Activated CD8-positive, alpha-beta T cell treated with anti-CD3 and anti-CD28 coated beads, Interleukin-2, amount 10 ng/mL, durations not matched to agents 7 days and 5 days (primary cell): ENCODE data around the gene MCTP2. TPM values are rescaled to one million over a fixed set of nuclear protein-coding genes. Genes with fewer than 3 reads are reported as not detected.

ENCODE experiments used
- ATAC-seq: fragments of 150-1000 bp; cut with Tn5 transposase; one replicate; pipeline ENCODE4 v1.10.0; 2021; ENCODE audit warnings: moderate library complexity
- CTCF ChIA-PET: fragments of 350-600 bp; sonication (Branson Sonifier 250); formaldehyde crosslinking; loops from one replicate; lab custom pipeline; 2021; ENCODE audit warnings: antibody characterized with exemption; lab: Charles Lee
- POLR2A ChIA-PET: fragments of 350-600 bp; sonication (Branson Sonifier 250); formaldehyde crosslinking; loops from one replicate; lab custom pipeline; 2021; ENCODE audit warnings: antibody characterized with exemption; lab: Charles Lee
- DNase-seq: peaks from one replicate; pipeline ENCODE4 v3.0.0-alpha.2; 2020
- H3K27ac Mint-ChIP-seq: one replicate; pipeline ENCODE4 v1.8.0; 2021; ENCODE audit warnings: mild to moderate bottlenecking, mixed read lengths
- H3K27me3 Mint-ChIP-seq: one replicate; pipeline ENCODE4 v1.8.0; 2021; ENCODE audit warnings: low read depth, mixed read lengths
- H3K36me3 Mint-ChIP-seq: one replicate; pipeline ENCODE4 v1.8.0; 2021; ENCODE audit warnings: low read depth, mixed read lengths
- H3K4me1 Mint-ChIP-seq: one replicate; pipeline ENCODE4 v1.8.0; 2021; ENCODE audit warnings: low read depth, mixed read lengths
- H3K4me3 Mint-ChIP-seq: one replicate; pipeline ENCODE4 v1.8.0; 2021; ENCODE audit warnings: mild to moderate bottlenecking, mixed read lengths
- H3K9me3 Mint-ChIP-seq: one replicate; pipeline ENCODE4 v1.8.0; 2022; ENCODE audit warnings: mixed read lengths; ENCODE audit not compliant: insufficient read depth
- total RNA-seq, 2 experiments: library from RNA; stranded (reverse); gene quantifications; one replicate each; pipeline ENCODE4 v1.2.3, GENCODE V29; 2021

MCTP2 gene
- total RNA-seq, 2 experiments from 2014 or later: 26.2 to 26.9 TPM

DNA sequence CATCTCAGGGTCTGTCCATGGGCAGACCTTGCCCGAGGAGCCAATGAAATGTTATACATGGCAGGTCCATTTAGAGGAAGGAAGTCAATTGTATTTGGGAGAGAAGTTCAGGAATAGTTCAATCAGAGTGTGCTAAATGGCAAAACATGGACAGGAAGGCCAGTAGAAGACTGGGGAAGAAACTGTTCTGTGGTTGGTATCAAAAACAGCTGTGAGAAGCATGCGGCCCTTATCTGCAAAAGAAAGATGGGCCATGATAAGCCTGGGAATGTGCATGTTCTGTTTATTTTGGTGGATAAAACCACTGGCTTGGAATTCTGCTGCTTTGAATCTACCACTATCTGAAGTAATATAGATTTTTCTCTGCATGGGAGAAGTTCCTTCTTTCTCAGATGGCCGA lies 100.4 kb downstream of the MCTP2 start:
- POLR2A ChIA-PET: no interaction called here

DNA sequence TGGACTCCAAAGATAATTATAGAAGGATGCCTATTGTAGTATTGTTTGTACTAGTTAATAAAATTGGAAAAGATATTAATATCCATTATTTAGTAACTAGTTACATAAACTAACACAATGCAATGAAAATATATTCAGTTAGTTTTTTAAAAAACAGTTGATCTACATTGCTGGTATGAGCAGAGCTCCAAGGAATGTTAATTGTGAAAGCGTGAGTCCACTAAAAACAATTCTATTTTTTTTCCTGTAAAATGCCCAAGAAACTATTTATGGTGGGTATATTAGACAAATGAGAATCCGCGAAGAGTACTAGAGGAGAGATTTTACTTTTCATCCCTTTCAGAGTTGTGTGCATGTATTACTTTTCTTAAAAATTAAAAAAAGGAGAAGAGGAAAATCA lies 104.3 kb downstream of the MCTP2 start:
- CTCF ChIA-PET: interaction anchor here (5.0 to 5.8 kb wide), 2 partner anchors 11 to 171 kb away, joined by 39 to 56 read pairs; no protein-coding TSS in a partner anchor
- no peaks in the 10 kb centered on the region for H3K9me3 Mint-ChIP-seq

More for the DNA sequence above, 100.4 kb downstream of the MCTP2 start:
- H3K36me3 Mint-ChIP-seq: peaks cover 6% of the 10 kb centered on the region
- no peaks in the 10 kb centered on the region for H3K4me1 Mint-ChIP-seq
- no peak for DNase-seq
- H3K27me3 Mint-ChIP-seq: no peaks in the 10 kb centered on the region
- no peak overlapping the region for H3K4me3 Mint-ChIP-seq
- H3K27ac Mint-ChIP-seq: no peak overlapping the region
- H3K9me3 Mint-ChIP-seq: no peaks in the 10 kb centered on the region
- CTCF ChIA-PET: interaction anchor here (1.1 to 5.8 kb wide), 3 partner anchors 7 to 167 kb away, joined by 4 to 56 read pairs (median 39); no protein-coding TSS in a partner anchor
- no peak for ATAC-seq

GRCh38 chr15:94336817-94337467 lies 105.6 kb downstream of the MCTP2 start:
- Mint-ChIP-seq H3K4me1 (no peaks in the 10 kb centered on the region), H3K4me3 (no peak overlapping the region), H3K27ac (no peak overlapping the region), H3K9me3 (no peaks in the 10 kb centered on the region), H3K36me3 (peaks cover 6% of the 10 kb centered on the region), H3K27me3 (no peaks in the 10 kb centered on the region)
- DNase-seq (no peak), ATAC-seq (no peak)
- POLR2A ChIA-PET: no interaction called here
- CTCF ChIA-PET: interaction anchor here (1.5 kb wide), 1 partner anchor 172 kb away, joined by 6 read pairs; no protein-coding TSS in a partner anchor

More for the DNA sequence above, 104.3 kb downstream of the MCTP2 start:
- H3K4me1 Mint-ChIP-seq: no peaks in the 10 kb centered on the region
- POLR2A ChIA-PET: no interaction called here
- no peak overlapping the region for H3K27ac Mint-ChIP-seq
- H3K4me3 Mint-ChIP-seq: no peak overlapping the region
- DNase-seq: no peak
- ATAC-seq: no peak
- no peaks in the 10 kb centered on the region for H3K27me3 Mint-ChIP-seq
- H3K36me3 Mint-ChIP-seq: peaks cover under 1% of the 10 kb centered on the region

- ChIA-PET POLR2A (no interaction called here), CTCF (interaction anchor here (1.0 to 1.5 kb wide), 3 partner anchors 14 to 174 kb away, joined by 3 to 6 read pairs (median 3); no protein-coding TSS in a partner anchor)
- Mint-ChIP-seq H3K27ac (no peak overlapping the region), H3K4me3 (no peak overlapping the region), H3K36me3 (peaks cover 6% of the 10 kb centered on the region), H3K4me1 (no peaks in the 10 kb centered on the region), H3K9me3 (no peaks in the 10 kb centered on the region), H3K27me3 (no peaks in the 10 kb centered on the region)
- ATAC-seq: no peak
- DNase-seq: no peak
Observed at GRCh38 chr15:94338243-94338846, 107.0 kb downstream of the MCTP2 start.

GRCh38 chr15:94346282-94346681 lies 114.9 kb downstream of the MCTP2 start:
- POLR2A ChIA-PET: no interaction called here

DNA sequence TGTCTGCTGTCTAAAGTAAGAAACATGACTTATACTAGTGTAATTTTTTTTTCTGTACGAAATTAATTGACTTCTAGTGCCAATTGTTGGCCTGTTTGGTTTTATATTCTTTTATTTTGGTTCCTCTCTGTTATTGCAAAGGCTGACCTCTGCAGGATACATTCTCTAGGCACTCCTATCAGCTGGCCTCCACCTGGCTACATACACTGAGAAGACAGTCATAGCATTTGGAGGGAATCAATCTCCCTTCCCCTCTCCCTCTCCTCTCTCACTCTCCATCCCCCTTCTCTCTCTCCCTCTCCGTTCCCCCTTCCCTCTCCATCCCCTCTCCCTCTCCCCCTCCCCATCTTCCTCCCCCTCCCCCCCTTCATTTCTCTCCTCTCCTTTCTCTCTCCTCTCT lies 116.7 kb downstream of the MCTP2 start:
- Mint-ChIP-seq H3K4me3 (no peak overlapping the region), H3K4me1 (peaks cover 2% of the 10 kb centered on the region), H3K36me3 (peaks cover 9% of the 10 kb centered on the region), H3K27me3 (no peaks in the 10 kb centered on the region), H3K9me3 (no peaks in the 10 kb centered on the region), H3K27ac (no peak overlapping the region)
- no peak for DNase-seq
- ChIA-PET CTCF (no interaction called here), POLR2A (no interaction called here)
- ATAC-seq: no peak

More at GRCh38 chr15:94346282-94346681, 114.9 kb downstream of the MCTP2 start:
- H3K27me3 Mint-ChIP-seq: no peaks in the 10 kb centered on the region
- no peak overlapping the region for H3K4me3 Mint-ChIP-seq
- CTCF ChIA-PET: interaction anchor here (1.0 to 1.5 kb wide), 2 partner anchors 12 to 181 kb away, joined by 3 to 4 read pairs; no protein-coding TSS in a partner anchor
- no peaks in the 10 kb centered on the region for H3K9me3 Mint-ChIP-seq
- ATAC-seq (no peak), DNase-seq (no peak)
- H3K4me1 Mint-ChIP-seq: peaks cover 2% of the 10 kb centered on the region
- H3K36me3 Mint-ChIP-seq: peaks cover 9% of the 10 kb centered on the region
- H3K27ac Mint-ChIP-seq: no peak overlapping the region

GRCh38 chr15:94351031-94351535 lies 119.7 kb downstream of the MCTP2 start:
- ATAC-seq: no peak
- Mint-ChIP-seq H3K4me3 (no peak overlapping the region), H3K9me3 (no peaks in the 10 kb centered on the region), H3K4me1 (peaks cover 2% of the 10 kb centered on the region), H3K36me3 (peaks cover 9% of the 10 kb centered on the region), H3K27ac (no peak overlapping the region), H3K27me3 (no peaks in the 10 kb centered on the region)
- ChIA-PET POLR2A (no interaction called here), CTCF (interaction anchor here (1.6 to 2.2 kb wide), 2 partner anchors 11 to 187 kb away, joined by 4 to 5 read pairs; no protein-coding TSS in a partner anchor)
- no peak for DNase-seq

- ATAC-seq: no peak
- peaks cover 2% of the 10 kb centered on the region for H3K4me1 Mint-ChIP-seq
- ChIA-PET CTCF (interaction anchor here (1.0 kb wide), 1 partner anchor 29 kb away, joined by 3 read pairs; no protein-coding TSS in a partner anchor), POLR2A (no interaction called here)
- H3K4me3 Mint-ChIP-seq: no peak overlapping the region
- no peak for DNase-seq
- H3K27ac Mint-ChIP-seq: no peak overlapping the region
- H3K36me3 Mint-ChIP-seq: peaks cover 9% of the 10 kb centered on the region
- H3K27me3 Mint-ChIP-seq: no peaks in the 10 kb centered on the region
- no peaks in the 10 kb centered on the region for H3K9me3 Mint-ChIP-seq
Observed at GRCh38 chr15:94352636-94353487, 121.5 kb downstream of the MCTP2 start.

DNA sequence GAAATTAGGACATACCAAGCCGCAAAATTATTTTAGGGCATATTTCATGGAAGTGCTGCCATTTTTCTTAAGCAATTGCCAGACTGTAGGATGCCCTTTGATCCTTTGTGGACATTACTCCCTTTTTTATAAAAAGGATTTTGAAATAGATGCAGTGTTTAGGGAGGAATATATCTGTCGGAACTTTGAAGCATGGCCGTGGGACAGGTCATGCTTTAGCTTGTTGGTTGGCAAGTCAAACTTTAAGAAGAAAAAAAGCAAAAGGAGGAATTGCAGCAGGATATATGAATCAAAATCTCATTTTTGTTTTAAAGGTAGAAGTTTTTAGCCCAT lies 122.1 kb downstream of the MCTP2 start:
- Mint-ChIP-seq H3K4me3 (no peak overlapping the region), H3K4me1 (no peaks in the 10 kb centered on the region), H3K36me3 (peaks cover 10% of the 10 kb centered on the region), H3K9me3 (no peaks in the 10 kb centered on the region), H3K27ac (no peak overlapping the region), H3K27me3 (no peaks in the 10 kb centered on the region)
- ATAC-seq (no peak), DNase-seq (no peak)
- CTCF ChIA-PET: interaction anchor here (1.0 kb wide), 1 partner anchor 29 kb away, joined by 3 read pairs; no protein-coding TSS in a partner anchor
- POLR2A ChIA-PET: no interaction called here

DNA sequence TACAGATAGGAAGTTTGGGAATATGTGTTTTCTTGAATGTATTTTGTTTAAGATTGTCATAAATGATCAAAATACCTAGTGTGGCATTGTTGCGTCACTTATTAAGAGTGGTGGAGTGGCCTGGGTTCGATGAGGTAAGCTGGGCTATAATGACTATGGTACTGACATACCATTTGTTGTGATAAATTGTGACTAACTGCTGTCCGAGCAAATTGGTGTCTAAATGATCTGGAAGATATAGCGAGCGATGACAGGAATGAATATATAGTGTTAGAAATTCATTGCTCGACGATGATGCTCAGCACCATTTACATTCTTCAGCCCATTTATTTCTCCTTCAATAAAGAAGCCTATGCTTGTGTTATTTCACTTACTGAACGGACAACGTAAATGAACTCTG lies 123.3 kb downstream of the MCTP2 start:
- ChIA-PET CTCF (no interaction called here), POLR2A (no interaction called here)
- ATAC-seq (no peak), DNase-seq (no peak)
- Mint-ChIP-seq H3K4me3 (no peak overlapping the region), H3K27ac (no peak overlapping the region), H3K4me1 (peaks cover 4% of the 10 kb centered on the region), H3K9me3 (no peaks in the 10 kb centered on the region), H3K27me3 (no peaks in the 10 kb centered on the region), H3K36me3 (peaks cover 6% of the 10 kb centered on the region)

GRCh38 chr15:94359716-94360115 lies 128.4 kb downstream of the MCTP2 start:
- H3K27ac Mint-ChIP-seq: no peak overlapping the region
- ChIA-PET POLR2A (no interaction called here), CTCF (interaction anchor here (2.7 kb wide), 1 partner anchor 196 kb away, joined by 12 read pairs; no protein-coding TSS in a partner anchor)
- peaks cover 15% of the 10 kb centered on the region for H3K4me1 Mint-ChIP-seq
- no peak overlapping the region for H3K4me3 Mint-ChIP-seq
- no peak for DNase-seq
- H3K27me3 Mint-ChIP-seq: no peaks in the 10 kb centered on the region
- H3K36me3 Mint-ChIP-seq: peaks cover 10% of the 10 kb centered on the region
- H3K9me3 Mint-ChIP-seq: no peaks in the 10 kb centered on the region
- ATAC-seq: no peak
